GM12864 (cell line): Measurements from ENCODE around the gene POU4F1.

ENCODE experiments used
- DNase-seq: peaks from one replicate; pipeline ENCODE4 v3.0.0-alpha.2; 2011; ENCODE audit warnings: low read depth
- H3K4me3 ChIP-seq: 2 replicates; pipeline ENCODE4 v1.5.1; 2011; ENCODE audit warnings: mild to moderate bottlenecking, low read depth, low read length, control low read depth
- TF ChIP-seq, protein P1 (sequence below): IDR thresholded peaks from 2 replicates; pipeline ENCODE4 v1.5.1; 2011; ENCODE audit warnings: low read depth, mild to moderate bottlenecking, moderate library complexity, low read length, control low read depth, inconsistent platforms; ENCODE audit errors: missing control alignments

POU4F1 gene

DNA sequence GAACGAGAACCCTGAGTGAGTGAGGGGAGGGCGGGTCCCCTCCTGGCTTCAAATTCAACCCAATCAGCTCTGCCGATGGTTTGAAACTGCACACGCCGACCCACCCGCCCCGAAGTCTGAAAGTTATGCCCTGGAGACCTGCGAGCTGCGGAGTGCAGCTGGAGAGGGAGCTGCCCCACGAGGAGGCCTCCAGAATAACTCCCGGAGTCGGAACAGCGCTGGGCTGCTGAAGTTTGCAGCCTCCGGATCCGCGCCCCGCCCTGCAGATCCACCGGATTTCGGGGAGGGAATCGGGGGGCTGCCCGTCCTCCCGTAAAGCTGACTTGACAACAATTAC lies 7.0 kb downstream of the POU4F1 start:
- H3K4me3 ChIP-seq: no peak overlapping the region
- no peak for DNase-seq
- TF ChIP-seq, protein P1, sequence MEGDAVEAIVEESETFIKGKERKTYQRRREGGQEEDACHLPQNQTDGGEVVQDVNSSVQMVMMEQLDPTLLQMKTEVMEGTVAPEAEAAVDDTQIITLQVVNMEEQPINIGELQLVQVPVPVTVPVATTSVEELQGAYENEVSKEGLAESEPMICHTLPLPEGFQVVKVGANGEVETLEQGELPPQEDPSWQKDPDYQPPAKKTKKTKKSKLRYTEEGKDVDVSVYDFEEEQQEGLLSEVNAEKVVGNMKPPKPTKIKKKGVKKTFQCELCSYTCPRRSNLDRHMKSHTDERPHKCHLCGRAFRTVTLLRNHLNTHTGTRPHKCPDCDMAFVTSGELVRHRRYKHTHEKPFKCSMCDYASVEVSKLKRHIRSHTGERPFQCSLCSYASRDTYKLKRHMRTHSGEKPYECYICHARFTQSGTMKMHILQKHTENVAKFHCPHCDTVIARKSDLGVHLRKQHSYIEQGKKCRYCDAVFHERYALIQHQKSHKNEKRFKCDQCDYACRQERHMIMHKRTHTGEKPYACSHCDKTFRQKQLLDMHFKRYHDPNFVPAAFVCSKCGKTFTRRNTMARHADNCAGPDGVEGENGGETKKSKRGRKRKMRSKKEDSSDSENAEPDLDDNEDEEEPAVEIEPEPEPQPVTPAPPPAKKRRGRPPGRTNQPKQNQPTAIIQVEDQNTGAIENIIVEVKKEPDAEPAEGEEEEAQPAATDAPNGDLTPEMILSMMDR: no peak

DNA sequence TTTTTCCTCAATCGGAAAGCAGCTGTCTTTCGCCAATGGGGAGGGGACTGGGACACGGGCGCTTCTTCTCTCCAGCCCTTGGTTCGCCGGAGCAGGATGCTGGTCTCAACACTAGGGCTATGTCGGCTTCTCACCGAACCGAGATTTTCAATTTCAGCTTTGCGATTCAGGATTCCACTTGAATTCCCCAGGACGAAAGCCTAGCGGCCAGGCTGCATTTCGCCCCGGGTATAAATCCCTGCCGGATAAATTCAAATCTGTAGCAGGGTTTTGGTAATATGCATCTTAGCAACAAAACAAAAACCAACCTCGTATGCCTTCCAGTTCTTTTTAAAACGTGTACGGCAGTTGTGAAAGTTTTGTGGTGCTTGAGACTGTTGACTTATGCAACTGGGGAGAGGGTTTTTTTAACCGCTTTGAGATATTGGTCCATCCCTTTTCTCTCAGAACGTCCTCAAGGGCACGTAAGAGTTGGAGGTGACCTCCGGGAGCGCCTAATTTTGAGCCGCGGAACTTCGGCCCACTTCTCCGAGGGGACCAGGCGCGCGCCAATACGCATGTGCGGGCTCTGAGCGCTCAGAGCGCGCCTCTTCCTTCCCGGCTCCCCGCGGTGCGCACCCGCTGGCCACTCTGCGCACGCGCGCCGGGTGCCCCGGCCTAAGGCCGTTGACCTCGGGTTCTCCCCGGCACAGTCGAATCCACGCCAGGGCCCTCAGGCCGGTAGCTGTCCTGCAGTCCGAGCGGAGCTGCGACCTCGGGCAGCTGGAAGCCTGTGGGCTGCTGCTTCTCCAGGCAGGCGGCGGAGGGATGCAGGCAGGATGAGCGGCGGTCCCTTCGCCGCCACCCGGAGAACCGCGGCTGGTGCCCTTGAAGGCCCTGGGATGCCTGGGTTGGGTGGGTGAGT lies 7.6 kb downstream of the POU4F1 start:
- H3K4me3 ChIP-seq: no peak overlapping the region
- no peak for DNase-seq
- TF ChIP-seq, protein P1: no peak

DNA sequence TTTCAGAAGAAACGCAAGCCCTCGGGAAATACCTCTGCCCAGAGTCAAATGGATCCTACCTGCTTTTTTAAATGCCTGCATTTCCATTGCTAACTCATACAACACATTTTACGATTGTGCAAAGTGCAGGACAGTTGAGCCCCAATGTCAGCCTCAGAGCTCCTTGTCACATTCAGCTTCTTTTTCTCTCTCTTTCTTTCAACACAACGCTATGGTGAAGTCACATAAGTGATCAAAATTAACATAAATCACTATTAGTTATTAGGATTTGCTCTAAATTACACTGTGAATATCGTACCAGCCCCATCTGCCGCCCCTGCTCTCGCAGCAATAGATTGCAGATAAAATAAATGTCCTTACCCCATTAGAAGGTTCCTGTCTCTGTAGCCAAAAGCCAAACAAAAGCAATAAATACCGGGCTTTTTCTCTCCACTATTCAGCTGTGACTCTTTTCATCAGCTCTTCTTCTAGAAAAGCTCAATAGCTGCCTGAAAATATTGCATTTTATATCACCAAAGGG lies 8.8 kb downstream of the POU4F1 start:
- no peak for DNase-seq
- H3K4me3 ChIP-seq: no peak overlapping the region
- TF ChIP-seq, protein P1: no peak

DNA sequence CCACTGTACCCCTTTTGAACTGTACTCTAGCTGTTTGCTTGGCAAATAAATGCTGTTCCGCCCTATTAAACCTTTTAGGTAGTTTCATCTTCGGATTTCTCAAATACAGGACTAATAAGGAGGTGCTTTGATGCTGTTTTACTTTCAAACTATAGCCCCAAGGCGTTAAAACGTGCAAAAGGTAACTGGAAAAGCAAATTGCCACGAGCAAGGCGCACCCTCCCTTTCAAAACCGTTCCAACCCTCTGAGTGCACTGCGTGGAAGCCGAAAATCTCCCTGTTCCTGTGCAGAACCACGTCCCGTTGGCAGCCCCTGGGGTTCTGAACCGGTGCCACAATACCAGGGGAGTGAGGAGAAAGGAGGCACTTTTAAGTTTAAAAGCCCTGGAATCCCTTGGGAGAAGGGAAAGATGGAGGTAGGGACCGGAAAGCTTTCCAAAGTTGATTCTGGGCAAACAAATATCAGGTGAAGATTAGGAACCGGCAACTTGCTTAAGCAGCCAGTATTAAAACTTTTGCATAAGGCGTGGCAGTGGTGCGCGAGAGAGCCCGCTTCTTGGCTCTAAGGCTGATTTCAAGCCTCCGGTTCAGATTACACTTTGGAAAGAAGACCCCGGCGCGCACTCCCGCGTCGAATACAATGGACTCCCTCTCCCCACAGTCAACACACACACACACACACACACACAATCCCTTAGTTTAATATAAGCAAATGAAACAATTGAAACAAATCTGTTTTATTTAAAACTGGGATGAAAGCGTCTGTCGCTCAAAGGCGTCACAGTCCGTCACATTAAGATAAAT lies 9.5 kb downstream of the POU4F1 start:
- no peak overlapping the region for H3K4me3 ChIP-seq
- TF ChIP-seq, protein P1: no peak
- DNase-seq: no peak

DNA sequence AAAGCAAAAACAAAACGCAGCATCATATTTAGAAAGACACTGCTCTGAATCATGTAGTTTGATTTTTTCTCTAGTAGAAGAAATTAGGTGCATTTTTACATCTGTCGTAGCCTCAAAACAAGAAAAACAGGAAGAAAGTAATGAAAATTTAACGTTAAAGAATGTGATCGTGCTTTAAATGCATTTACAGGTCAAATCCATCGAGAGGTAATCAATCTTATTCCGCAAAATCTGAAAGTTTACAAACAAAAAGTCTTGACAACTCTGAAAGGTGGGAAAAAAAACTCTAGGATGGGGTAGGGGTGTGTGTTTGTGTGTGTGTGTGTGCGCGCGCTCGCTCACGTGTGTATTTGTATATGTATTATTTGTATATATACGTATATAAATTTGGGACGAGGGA lies 10.2 kb downstream of the POU4F1 start:
- TF ChIP-seq, protein P1: no peak
- DNase-seq: no peak
- no peak overlapping the region for H3K4me3 ChIP-seq

DNA sequence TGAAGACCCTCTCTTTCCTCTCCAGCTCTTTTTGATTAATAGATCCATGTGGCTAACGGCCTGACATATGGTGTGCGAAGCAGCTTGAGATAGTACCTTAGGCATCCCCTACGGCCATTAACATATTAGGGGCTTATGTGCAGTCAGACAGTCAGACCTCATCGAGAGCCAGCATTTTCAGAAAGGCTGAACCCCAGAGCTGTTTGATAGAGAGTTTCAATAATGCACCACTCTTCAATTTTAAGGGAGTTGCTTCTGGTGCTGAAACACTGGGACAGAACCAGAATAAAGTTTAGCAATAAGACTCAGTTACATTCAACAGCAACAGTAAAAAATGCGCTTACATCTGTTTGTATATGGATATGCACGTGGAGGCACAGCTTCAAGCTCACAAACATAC lies 10.8 kb downstream of the POU4F1 start:
- H3K4me3 ChIP-seq: no peak overlapping the region
- TF ChIP-seq, protein P1: no peak
- DNase-seq: no peak
